Esophagus muscularis mucosa (tissue), 3 donors: ENCODE measurements around the gene SPOCK1.

Source experiments
- POLR2A ChIP-seq: fragments of 450-650 bp; IDR thresholded peaks from one replicate; pipeline ENCODE4 v1.6.1; 2017; ENCODE audit warnings: antibody characterized with exemption, moderate library complexity, mild to moderate bottlenecking, low read depth
- POLR2AphosphoS5 ChIP-seq, 2 donors: sonication (generic); formaldehyde crosslinking; IDR thresholded peaks; one replicate each; pipeline ENCODE4 v1.6.1; 2017; ENCODE audit warnings: antibody characterized with exemption in 2 of 2
- TF ChIP-seq, protein P1 (sequence below), 3 experiments: fragments of 200-600 bp in 2 of 3; fragments of 450-650 bp in 1 of 3; sonication (generic) in 2 of 3; IDR thresholded peaks; one replicate each; pipeline ENCODE4 v1.5.1; 2017 to 2019; ENCODE audit warnings: antibody characterized with exemption in 3 of 3, mild to moderate bottlenecking in 2 of 3, moderate library complexity in 1 of 3

DNA sequence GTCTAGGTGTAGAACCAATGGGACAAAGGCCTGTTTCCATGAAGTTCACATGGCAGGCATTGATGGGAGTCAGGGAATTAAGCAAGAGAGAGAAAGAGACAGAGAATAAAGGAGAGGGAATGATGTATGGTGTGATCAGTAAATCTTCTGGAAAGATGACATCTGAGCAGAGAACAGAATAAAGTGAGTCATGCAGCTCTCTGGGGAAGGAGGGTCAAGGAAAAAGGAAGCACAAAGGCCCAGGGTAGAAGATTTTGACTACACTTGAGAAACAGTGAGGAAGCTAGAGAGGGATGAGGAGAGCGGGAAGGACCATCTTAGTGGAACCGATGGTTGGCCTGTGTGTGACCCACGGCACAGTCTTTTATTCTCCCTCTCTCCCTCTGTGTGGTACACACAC, 425.9 kb downstream of the SPOCK1 start:
- TF ChIP-seq, protein P1, sequence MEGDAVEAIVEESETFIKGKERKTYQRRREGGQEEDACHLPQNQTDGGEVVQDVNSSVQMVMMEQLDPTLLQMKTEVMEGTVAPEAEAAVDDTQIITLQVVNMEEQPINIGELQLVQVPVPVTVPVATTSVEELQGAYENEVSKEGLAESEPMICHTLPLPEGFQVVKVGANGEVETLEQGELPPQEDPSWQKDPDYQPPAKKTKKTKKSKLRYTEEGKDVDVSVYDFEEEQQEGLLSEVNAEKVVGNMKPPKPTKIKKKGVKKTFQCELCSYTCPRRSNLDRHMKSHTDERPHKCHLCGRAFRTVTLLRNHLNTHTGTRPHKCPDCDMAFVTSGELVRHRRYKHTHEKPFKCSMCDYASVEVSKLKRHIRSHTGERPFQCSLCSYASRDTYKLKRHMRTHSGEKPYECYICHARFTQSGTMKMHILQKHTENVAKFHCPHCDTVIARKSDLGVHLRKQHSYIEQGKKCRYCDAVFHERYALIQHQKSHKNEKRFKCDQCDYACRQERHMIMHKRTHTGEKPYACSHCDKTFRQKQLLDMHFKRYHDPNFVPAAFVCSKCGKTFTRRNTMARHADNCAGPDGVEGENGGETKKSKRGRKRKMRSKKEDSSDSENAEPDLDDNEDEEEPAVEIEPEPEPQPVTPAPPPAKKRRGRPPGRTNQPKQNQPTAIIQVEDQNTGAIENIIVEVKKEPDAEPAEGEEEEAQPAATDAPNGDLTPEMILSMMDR (IDR thresholded peaks at IDR 0.05) = no peak
- no peak for TF ChIP-seq POLR2A
- no peak for TF ChIP-seq POLR2AphosphoS5 (IDR thresholded peaks at IDR 0.05)
